Measurements from ENCODE around the gene ACBD4.

The ACBD4 gene

DNA sequence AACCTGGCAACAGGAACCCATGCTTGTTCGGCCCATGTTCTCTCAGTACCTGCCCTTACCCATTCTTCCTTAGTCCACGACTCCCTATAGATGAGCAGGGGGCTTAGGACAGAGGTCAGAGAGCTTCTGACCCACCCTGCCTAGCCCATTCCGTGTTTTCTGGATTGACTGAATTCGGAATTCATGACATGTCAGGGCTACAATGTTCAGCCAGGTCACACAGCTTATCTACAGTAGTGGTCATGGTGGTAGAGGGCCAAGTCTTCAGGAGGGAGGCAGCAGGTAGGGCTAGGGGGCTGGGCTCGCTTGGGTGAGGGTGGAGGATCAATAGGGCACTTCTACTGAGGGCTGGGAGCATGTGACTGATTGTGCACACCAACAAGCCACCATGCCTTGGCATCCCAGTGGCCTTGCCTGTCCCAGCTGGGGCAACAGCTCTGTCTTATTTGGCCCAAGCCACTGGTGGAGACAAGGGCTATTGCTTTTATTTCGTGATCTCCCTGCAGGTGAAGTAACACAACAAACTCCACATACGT is 29.3 kb downstream of the ACBD4 start:
- no peak for DNase-seq (ENCODE audit: low read depth)
- TF ChIP-seq, protein P1, sequence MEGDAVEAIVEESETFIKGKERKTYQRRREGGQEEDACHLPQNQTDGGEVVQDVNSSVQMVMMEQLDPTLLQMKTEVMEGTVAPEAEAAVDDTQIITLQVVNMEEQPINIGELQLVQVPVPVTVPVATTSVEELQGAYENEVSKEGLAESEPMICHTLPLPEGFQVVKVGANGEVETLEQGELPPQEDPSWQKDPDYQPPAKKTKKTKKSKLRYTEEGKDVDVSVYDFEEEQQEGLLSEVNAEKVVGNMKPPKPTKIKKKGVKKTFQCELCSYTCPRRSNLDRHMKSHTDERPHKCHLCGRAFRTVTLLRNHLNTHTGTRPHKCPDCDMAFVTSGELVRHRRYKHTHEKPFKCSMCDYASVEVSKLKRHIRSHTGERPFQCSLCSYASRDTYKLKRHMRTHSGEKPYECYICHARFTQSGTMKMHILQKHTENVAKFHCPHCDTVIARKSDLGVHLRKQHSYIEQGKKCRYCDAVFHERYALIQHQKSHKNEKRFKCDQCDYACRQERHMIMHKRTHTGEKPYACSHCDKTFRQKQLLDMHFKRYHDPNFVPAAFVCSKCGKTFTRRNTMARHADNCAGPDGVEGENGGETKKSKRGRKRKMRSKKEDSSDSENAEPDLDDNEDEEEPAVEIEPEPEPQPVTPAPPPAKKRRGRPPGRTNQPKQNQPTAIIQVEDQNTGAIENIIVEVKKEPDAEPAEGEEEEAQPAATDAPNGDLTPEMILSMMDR (conservative IDR thresholded peaks at IDR 0.05; ENCODE audit: control insufficient read depth, insufficient read depth, low read depth, low read length), result no peak
- H3K4me3 ChIP-seq (ENCODE audit: control insufficient read depth, low read depth, low read length), result no peak overlapping the region

DNA sequence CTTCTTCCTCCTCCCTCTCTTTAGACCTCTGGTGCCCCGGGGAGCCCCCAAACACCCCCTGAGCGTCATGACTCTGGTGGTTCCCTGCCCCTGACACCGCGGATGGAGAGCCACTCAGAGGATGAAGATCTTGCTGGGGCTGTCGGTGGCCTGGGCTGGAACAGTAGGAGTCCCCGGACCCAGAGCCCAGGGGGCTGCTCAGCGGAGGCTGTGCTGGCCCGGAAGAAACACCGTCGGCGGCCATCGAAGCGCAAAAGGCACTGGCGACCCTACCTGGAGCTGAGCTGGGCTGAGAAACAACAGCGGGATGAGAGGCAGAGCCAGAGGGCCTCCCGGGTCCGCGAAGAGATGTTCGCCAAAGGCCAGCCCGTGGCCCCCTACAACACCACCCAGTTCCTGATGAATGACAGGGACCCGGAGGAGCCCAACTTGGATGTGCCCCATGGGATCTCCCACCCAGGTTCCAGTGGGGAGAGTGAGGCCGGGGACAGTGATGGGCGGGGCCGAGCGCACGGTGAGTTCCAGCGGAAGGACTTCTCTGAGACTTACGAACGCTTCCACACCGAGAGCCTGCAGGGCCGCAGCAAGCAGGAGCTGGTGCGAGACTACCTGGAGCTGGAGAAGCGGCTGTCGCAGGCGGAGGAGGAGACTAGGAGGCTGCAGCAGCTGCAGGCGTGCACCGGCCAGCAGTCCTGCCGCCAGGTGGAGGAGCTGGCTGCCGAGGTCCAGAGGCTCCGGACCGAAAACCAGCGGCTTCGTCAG is 33.7 kb downstream of the ACBD4 start:
- DNase-seq (ENCODE audit: low read depth), result no peak
- H3K4me3 ChIP-seq (ENCODE audit: control insufficient read depth, low read depth, low read length), result no peak overlapping the region
- TF ChIP-seq, protein P1 (conservative IDR thresholded peaks at IDR 0.05; ENCODE audit: control insufficient read depth, insufficient read depth, low read depth, low read length), result no peak

DNA sequence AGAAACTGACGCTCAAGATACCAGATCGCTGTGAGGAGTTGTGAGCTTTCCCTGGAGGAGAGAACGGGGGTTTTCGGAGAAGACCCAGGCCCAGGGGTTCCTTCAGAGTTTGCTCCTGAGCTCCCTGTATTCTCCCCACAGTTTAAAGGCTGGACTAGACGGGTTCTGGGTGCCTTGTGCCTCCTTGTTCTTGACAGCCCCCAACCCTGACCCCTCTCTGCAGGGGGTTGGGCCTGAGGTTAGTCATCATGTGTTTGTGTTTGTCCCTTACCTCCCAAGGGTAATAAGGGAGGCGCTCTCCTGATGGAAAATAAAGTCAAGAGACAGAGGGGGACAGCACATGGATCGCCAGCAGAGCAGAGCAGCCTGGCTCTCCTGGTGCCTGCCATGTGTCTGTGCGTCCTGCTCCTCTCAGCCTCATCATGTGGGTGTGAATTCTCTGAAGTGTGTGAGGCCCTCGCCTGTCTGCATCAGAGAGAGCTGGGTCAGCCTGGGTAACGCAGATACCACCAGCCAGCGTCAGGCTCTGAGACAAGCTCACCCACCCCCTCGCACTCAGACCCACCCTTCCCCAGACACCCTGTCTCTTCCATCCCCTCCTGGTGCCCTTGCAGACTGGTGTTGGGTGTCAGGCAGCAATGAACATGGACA is 34.9 kb downstream of the ACBD4 start:
- no peak for DNase-seq (ENCODE audit: low read depth)
- TF ChIP-seq, protein P1 (conservative IDR thresholded peaks at IDR 0.05; ENCODE audit: control insufficient read depth, insufficient read depth, low read depth, low read length), result no peak
- H3K4me3 ChIP-seq (ENCODE audit: control insufficient read depth, low read depth, low read length), result no peak overlapping the region

DNA sequence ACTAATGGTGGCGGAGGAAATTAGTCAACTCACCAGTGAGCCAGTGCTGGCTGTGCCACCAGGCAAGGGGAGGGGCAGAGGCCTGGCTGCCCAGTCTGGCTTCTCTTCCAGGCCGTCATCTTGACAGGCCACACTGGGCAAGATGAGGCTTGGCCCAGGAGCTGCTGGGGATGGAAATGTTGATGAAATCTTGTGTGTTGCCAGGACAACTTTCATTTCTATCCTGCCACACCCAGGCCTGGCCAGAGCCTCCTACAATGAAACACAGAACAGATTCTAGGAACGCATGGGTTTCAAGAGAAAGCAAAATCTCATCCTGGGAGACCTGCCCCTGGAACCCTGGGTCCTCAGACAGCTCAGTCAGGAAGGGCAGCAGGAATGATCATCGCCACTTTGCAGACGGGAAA is 35.4 kb downstream of the ACBD4 start:
- H3K4me3 ChIP-seq (ENCODE audit: control insufficient read depth, low read depth, low read length), result no peak overlapping the region
- TF ChIP-seq, protein P1 (conservative IDR thresholded peaks at IDR 0.05; ENCODE audit: control insufficient read depth, insufficient read depth, low read depth, low read length), result no peak
- peak; percentile 68 for DNase-seq (ENCODE audit: low read depth)

DNA sequence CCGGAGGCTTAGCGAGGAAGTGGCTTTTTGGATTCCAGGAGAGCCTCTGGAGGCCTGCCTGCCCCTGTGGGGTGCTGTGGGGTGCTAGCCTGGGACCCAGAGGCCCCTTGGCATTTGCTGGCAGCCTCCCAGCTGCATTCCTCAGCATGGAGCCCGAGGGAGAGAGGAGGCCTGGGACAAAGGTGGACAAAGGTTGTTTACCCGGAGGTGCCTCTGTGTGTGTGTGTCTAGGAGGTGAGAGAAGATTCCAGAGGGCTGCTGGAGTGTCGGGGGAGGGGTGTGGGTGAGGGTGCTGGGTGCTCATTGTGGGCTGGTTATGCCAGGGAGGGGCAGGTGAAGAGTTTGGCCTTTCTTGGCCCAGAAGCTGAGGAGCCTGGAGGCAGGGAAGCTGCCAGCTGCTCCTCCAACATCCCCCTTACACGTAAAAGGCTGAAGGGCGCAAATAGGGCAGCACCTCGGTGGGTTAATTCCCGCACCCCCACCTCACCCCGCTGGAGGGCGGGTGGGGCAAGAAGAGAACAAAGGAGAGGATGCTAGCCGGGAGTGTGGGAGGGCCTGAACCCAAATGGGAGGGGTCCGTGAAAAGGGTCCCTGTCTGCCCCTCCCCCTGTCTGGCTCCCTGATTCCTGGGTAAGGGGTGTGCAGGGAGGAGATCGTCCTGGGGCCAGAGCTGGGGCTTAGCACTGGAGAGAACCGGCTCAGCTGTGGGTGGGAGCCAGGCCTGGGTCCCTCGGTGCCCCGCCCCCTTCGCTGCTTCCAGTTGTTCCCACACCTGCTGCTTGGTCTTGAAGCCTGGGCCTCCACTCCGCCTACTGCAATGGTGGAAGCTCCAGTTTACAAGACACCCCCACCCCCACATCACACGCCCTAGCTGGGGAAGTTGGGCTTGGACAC is 36.1 kb downstream of the ACBD4 start:
- TF ChIP-seq, protein P1 (conservative IDR thresholded peaks at IDR 0.05; ENCODE audit: control insufficient read depth, insufficient read depth, low read depth, low read length), result no peak
- H3K4me3 ChIP-seq (ENCODE audit: control insufficient read depth, low read depth, low read length), result no peak overlapping the region
- DNase-seq (ENCODE audit: low read depth), result no peak

DNA sequence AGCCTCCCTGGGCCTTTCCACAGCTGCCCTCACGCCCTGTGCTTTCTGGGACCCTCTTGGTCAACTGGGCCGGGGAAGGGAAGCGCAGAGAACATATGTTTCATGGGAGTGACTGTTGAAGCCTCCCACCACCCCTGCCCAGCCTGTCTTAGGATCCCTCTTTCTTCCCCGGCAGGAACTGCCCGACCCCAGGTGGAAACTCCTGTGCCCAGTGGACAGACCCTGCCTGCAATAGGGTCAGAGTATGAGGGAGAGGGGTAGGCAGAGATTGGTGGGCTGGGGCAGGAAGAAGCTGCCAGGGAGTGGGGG is 36.7 kb downstream of the ACBD4 start:
- DNase-seq (ENCODE audit: low read depth), result no peak
- H3K4me3 ChIP-seq (ENCODE audit: control insufficient read depth, low read depth, low read length), result no peak overlapping the region
- TF ChIP-seq, protein P1 (conservative IDR thresholded peaks at IDR 0.05; ENCODE audit: control insufficient read depth, insufficient read depth, low read depth, low read length), result no peak
